Activated naive CD8-positive, alpha-beta T cell treated with anti-CD3 and anti-CD28 coated beads, Interleukin-2, amount 50 U/mL, for 24 hours (primary cell): Measurements from ENCODE around the gene IQCK.
A peak's percentile ranks its signal among the peaks of the same experiment; 100 is the strongest.

ENCODE experiments used
- ATAC-seq: fragments of 150-1000 bp; cut with Tn5 transposase; one replicate; pipeline ENCODE4 v1.10.0; 2021
- DNase-seq: peaks from one replicate; pipeline ENCODE4 v3.0.0; 2021
- H3K27ac Mint-ChIP-seq: one replicate; pipeline ENCODE4 v1.8.0; 2021; ENCODE audit warnings: mild to moderate bottlenecking, mixed read lengths
- H3K27me3 Mint-ChIP-seq: one replicate; pipeline ENCODE4 v1.8.0; 2021; ENCODE audit warnings: mixed read lengths
- H3K36me3 Mint-ChIP-seq: one replicate; pipeline ENCODE4 v1.8.0; 2021; ENCODE audit warnings: low read depth, mixed read lengths
- H3K4me1 Mint-ChIP-seq: one replicate; pipeline ENCODE4 v1.8.0; 2021; ENCODE audit warnings: mixed read lengths
- H3K4me3 Mint-ChIP-seq: one replicate; pipeline ENCODE4 v1.8.0; 2021; ENCODE audit warnings: mild to moderate bottlenecking, moderate library complexity, mixed read lengths
- H3K9me3 Mint-ChIP-seq: one replicate; pipeline ENCODE4 v1.8.0; 2021; ENCODE audit warnings: mixed read lengths

Gene IQCK

DNA sequence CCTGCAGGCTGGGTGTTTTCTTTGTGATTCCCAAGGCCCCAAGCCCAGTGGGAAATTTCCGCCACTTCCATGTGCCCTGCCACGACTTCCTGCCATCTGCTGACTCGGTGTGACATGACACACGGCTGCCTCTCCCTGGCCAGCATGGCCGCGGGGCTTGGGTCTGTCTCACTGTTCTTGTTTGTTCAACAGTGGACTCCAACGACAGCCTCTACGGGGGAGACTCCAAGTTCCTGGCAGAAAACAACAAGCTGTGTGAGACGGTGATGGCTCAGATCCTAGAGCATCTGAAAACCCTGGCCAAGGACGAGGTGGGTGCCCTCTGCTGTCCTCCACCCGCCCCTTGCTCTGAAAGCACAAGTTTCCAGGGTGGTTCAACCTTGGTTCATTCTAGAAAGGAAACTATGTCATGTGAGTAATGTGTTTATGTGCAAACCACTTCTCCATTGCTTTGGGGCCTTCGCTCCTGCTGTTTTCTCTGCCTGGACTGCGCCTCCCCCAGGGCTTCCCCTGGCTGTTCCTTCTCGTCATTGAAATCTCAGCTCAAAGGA lies 26.8 kb upstream of the IQCK start:
- H3K9me3 Mint-ChIP-seq, result no peaks in the 10 kb centered on the region
- ATAC-seq, result no peak
- H3K36me3 Mint-ChIP-seq, result peaks cover 29% of the 10 kb centered on the region
- H3K4me3 Mint-ChIP-seq, result no peak overlapping the region
- no peaks in the 10 kb centered on the region for H3K27me3 Mint-ChIP-seq
- peaks cover 25% of the 10 kb centered on the region for H3K4me1 Mint-ChIP-seq
- no peak overlapping the region for H3K27ac Mint-ChIP-seq
- DNase-seq, result no peak

DNA sequence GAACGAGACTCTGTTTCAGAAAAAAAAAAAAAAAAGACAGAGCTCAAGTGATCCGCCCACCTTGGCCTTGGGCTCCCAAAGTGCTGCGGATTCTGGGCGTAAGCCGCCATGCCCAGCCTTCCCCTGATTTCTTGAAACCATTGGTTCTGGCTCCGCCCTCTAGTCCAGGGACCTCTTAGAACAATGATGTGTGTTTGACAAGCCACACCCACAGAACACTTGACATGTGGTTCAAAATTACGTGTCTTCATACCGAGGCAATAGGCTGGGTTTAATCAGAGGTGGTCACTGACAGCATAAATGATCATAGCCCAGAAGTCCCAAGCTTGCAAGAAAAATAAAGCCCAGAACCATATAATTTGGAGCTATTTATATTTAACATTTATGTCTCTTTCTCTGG lies 23.1 kb upstream of the IQCK start:
- H3K27ac Mint-ChIP-seq, result no peak overlapping the region
- ATAC-seq, result no peak

DNA sequence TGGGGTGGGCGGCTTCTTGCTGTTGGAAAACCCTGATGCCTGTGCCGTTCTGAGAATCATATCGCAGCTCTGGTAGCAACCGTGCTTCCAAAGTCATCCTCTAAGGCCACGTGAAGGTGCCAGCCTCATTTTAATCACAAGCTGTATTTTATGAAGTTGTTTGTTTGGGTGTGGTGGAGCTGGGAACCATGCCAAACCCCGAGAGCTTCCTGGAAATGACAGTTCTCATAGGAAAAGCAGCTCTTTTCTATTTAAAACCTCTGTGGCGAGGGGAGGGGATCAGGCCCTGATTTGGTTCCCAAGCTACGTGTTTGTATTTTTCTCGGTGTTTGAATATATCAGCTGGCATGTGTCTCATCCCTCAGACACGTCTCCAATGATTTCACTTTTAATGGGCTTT lies 21.7 kb upstream of the IQCK start:
- DNase-seq (peak; percentile 23), ATAC-seq (peak; percentile 16)
- Mint-ChIP-seq H3K27ac (no peak overlapping the region), H3K9me3 (no peaks in the 10 kb centered on the region), H3K27me3 (no peaks in the 10 kb centered on the region), H3K36me3 (peaks cover 52% of the 10 kb centered on the region), H3K4me3 (no peak overlapping the region), H3K4me1 (peaks cover 44% of the 10 kb centered on the region)

More for the DNA sequence above, 23.1 kb upstream of the IQCK start:
- Mint-ChIP-seq H3K27me3 (no peaks in the 10 kb centered on the region), H3K9me3 (no peaks in the 10 kb centered on the region), H3K4me3 (no peak overlapping the region), H3K4me1 (peaks cover 47% of the 10 kb centered on the region), H3K36me3 (peaks cover 40% of the 10 kb centered on the region)
- no peak for DNase-seq

DNA sequence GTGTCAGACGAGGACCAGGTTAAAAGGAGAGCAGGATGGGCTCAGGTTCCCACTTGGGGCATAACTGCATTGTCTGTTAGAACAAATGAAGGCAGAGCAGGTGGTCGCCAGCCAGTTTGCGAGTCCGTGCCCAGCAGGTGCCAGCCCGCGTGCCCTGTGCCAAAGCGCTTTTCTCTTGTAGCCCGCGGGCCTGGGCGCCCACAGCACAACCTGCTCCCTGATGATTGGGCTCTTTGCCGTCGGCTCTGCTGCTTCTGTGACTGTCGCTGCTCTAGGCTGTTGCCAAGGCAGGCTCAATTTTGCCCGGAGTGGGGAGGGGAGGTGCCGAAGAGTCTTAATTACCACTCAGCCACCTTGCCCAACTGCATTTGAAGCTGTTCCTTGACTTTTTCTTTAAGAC lies 21.1 kb upstream of the IQCK start:
- peaks cover 40% of the 10 kb centered on the region for H3K4me1 Mint-ChIP-seq
- no peaks in the 10 kb centered on the region for H3K9me3 Mint-ChIP-seq
- no peaks in the 10 kb centered on the region for H3K27me3 Mint-ChIP-seq
- H3K4me3 Mint-ChIP-seq, result no peak overlapping the region
- H3K27ac Mint-ChIP-seq, result no peak overlapping the region
- no peak for DNase-seq
- H3K36me3 Mint-ChIP-seq, result peaks cover 52% of the 10 kb centered on the region
- no peak for ATAC-seq

DNA sequence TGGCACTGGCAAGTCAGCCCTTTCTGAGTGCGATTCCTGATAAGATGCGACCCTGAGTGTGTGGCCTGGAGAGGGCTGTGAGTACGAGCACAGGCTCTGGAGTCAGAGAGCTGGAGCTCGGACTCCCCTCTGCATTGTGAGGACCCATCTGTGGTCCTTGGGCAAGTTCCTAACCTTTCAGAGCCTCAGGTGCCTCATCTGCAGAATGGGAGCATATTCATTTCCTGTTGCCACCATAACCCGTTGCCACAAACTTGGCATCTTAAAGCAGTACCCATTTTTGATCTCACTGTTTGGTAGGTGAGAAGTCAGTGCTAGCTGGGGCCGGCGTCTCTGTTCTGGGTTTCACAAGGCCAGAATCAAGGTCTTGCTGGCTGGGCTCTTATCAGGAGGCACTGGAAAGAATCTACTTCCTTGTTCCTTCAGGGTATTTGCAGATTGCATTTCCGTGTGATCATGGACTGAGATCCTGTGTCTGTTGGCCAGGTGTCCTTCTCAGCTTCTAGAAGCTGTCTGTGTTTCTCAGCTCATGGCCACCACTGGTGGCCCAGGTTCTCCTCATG lies 20.2 kb upstream of the IQCK start:
- Mint-ChIP-seq H3K27me3 (no peaks in the 10 kb centered on the region), H3K9me3 (no peaks in the 10 kb centered on the region), H3K36me3 (peaks cover 59% of the 10 kb centered on the region)

DNA sequence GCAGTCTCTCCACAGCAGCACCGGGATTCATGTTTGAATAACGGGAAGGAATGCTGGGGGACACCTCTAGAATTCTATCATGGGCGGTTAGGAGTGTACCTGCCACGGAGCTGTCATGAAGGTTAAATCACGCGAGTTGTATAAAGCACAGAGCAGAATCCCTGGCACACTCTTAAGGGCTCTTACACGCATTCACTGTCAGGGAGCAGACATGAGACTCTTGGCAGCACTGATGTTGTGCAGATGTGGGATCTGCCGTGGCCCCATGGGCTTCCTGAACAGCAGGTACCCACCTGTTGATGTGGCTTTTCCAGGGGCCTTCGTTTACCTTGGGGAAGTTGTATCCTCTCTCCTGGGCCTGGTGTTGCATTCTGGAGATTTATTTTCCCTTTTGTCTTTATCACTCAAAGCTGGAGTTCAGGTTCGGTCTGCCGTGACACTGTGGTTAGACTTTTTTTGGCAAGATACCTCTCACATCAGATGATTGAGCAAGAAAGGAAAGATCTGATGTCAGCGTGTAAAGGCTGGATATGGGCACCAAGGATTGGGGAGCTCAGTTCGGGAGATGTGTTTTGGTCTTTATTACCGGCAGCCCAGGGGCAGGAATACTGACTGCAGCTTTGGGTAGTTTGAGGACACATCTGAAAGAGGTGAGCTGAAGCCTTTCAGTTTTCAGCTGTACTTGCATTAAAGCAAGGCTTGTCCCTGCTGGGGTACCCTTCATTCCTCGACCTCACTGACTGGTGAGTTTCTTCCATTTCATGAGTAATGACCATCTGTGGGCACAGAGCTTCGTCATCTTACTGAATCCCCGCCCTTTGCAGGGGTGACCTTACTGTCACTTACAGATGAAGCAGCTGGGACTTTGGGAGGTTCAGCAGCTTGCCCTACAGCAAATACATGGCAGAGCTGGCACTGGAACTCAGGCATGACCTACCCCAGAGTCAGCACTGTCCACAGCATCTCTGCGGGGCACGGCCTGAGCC lies 19.3 kb upstream of the IQCK start:
- Mint-ChIP-seq H3K9me3 (no peaks in the 10 kb centered on the region), H3K27ac (no peak overlapping the region), H3K27me3 (no peaks in the 10 kb centered on the region), H3K4me3 (no peak overlapping the region), H3K36me3 (peaks cover 61% of the 10 kb centered on the region), H3K4me1 (peaks cover 40% of the 10 kb centered on the region)
- ATAC-seq (peak; percentile 79), DNase-seq (no peak)

More for the DNA sequence above, 20.2 kb upstream of the IQCK start:
- DNase-seq (no peak), ATAC-seq (no peak)
- H3K4me1 Mint-ChIP-seq, result peaks cover 40% of the 10 kb centered on the region
- H3K27ac Mint-ChIP-seq, result no peak overlapping the region
- H3K4me3 Mint-ChIP-seq, result no peak overlapping the region

DNA sequence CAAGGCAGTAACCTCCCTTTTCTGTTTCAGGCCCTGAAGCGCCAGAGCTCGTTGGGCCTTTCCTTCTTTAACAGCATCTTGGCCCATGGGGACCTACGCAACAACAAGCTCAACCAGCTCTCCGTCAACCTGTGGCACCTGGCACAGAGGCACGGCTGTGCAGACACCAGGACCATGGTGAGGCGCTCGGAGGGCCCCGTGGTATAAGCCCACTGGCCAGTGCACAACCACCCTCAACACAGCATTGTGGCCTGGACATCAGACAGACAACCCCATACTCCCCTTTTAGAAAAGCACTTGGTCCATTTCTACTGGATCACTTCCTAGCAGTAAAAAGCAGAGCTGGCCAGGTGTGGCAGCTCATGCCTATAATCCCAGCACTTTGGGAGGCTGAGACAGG lies 18.6 kb upstream of the IQCK start:
- Mint-ChIP-seq H3K27me3 (no peaks in the 10 kb centered on the region), H3K9me3 (no peaks in the 10 kb centered on the region), H3K36me3 (peaks cover 64% of the 10 kb centered on the region), H3K27ac (no peak overlapping the region), H3K4me3 (no peak overlapping the region), H3K4me1 (peaks cover 40% of the 10 kb centered on the region)
- DNase-seq (no peak), ATAC-seq (no peak)

DNA sequence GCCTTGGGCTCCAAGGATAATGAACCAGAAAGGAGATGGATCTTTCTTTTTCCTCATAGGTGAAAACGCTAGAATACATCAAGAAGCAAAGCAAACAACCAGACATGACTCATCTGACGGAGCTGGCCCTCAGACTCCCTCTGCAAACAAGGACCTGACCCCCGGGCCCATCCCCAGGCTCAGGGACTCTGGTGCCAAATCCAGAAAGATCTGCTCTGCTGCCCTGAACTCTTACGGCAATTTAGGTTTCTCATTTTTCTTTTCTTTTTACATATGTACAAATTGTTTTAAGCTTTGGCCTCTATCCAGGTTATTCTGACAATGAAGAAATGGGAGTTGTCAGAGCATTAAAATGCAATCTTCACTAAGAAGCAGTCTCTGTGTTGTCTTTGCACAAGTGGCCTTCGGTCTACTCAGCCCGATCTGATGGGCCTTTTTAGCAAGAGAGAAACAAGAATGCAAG lies 17.7 kb upstream of the IQCK start:
- Mint-ChIP-seq H3K9me3 (no peaks in the 10 kb centered on the region), H3K27me3 (no peaks in the 10 kb centered on the region), H3K27ac (no peak overlapping the region), H3K4me1 (peaks cover 36% of the 10 kb centered on the region), H3K36me3 (peaks cover 67% of the 10 kb centered on the region), H3K4me3 (no peak overlapping the region)
- ATAC-seq (no peak), DNase-seq (no peak)

DNA sequence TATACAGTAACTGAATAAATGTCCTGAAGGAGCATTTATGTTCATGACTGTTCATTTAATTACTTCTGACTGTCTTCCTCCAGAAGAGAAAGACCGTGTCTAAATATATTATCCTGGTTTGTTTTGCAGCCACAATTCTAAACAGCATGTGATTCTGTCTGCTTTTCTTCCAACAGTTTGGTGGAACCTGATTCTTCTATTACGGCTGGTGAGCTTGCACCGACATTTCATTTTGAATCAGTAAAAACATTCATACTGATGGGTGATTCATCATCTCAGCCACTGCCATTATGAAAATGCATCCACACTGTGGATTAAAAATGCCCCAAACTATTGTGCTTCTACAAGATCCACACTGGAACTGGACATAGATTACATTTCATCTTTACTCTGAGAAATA lies 17.0 kb upstream of the IQCK start:
- Mint-ChIP-seq H3K27ac (peak overlapping the region; percentile 20), H3K27me3 (no peaks in the 10 kb centered on the region), H3K9me3 (no peaks in the 10 kb centered on the region), H3K4me1 (peaks cover 35% of the 10 kb centered on the region), H3K36me3 (peaks cover 74% of the 10 kb centered on the region), H3K4me3 (no peak overlapping the region)
- DNase-seq (no peak), ATAC-seq (no peak)

DNA sequence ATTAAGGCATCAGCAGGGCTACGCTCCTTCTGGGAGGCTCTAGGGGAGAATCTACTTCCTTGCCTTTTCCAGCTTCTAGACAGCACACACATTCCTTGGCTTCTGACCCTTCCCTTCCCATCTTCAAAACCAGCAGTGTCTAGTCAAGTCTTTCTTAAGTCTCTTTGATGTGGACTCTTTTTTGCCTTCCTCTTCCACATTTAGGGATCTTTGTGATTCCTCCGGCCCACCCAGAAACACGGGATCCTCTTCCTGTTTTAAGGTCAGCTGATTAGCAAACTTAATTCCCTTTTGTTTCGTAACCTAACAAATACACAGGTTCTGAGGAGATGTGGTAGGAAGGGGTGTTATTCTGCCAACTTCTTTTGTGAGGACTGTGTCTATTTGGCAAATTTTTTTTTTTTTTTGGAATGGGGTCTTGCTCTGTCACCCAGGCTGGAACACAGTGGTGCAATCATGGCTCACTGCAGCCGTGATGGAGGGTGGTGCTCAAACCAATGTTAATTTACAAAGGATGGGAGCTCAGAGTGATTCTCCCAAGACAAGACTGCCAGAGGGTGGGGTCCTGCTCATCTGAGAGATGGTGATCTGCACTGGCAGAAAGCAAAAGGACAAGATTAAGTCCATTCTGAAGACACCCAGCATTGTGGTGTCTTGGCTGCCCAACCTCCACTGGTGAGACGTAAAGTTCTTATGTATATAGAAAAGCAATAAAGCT lies 14.7 kb upstream of the IQCK start:
- Mint-ChIP-seq H3K4me3 (no peak overlapping the region), H3K4me1 (peaks cover 16% of the 10 kb centered on the region), H3K27ac (no peak overlapping the region), H3K27me3 (no peaks in the 10 kb centered on the region), H3K9me3 (no peaks in the 10 kb centered on the region), H3K36me3 (peaks cover 69% of the 10 kb centered on the region)
- ATAC-seq (no peak), DNase-seq (no peak)

DNA sequence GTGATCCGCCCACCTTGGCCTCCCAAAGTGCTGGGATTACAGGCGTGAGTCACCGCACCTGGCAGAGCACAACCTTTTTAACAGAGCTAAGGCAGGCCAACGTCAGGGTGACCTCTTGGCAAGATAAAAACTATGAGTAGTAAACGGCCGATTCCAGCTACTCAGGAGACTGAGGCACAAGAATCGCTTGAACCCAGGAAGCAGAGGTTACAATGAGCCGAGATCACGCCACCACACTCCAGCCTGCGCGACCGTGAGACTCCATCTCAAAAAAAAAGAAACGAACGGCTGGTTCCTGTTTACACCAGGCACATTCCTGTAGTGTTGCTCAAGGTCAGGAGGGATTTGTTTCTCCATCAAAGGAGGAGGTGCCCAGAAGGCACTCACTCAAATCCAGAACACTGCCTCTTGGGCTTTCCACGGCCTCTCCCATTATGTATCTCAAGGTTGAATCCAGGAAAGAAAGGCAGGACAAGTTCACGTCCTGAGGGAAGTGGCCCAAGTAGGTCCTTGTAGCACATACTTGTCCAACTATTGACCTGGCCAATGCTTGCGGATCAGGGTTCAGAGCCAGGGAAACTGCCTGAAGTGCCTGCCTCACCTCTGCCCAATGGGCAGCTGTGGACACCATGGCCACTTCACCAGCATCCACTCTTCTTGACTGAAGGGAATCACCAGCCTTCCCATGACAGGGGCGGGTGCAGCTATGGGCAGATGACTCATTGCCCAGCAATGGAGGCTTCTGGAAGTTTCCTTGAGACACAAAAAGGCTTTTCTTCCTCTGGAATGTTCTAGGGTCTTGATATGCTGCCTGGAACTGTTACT lies 13.5 kb upstream of the IQCK start:
- peaks cover 4% of the 10 kb centered on the region for H3K4me1 Mint-ChIP-seq
- H3K4me3 Mint-ChIP-seq, result no peak overlapping the region
- peaks cover 66% of the 10 kb centered on the region for H3K36me3 Mint-ChIP-seq
- no peak for DNase-seq
- H3K9me3 Mint-ChIP-seq, result no peaks in the 10 kb centered on the region
- H3K27me3 Mint-ChIP-seq, result no peaks in the 10 kb centered on the region
- ATAC-seq, result no peak
- peak overlapping the region; percentile 46 for H3K27ac Mint-ChIP-seq

DNA sequence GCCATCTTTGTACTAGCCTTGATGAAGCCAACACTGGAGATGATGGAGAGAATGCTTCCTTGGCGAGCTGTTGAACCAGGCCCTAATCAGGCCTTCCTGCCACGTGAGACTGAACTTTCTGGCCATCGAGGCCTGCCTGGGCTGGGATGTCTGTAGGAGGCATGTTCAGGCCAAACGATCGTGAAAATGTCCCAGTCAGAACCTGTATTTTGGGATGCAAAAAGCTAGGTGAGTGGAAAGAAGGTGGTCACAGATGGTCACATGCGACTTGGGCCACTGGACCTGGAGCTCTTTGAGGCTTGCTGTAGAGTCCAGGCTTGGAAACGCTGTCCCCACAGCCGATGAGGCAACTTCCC lies 12.9 kb upstream of the IQCK start:
- Mint-ChIP-seq H3K4me3 (no peak overlapping the region), H3K36me3 (peaks cover 62% of the 10 kb centered on the region), H3K4me1 (peaks cover 3% of the 10 kb centered on the region), H3K27ac (peak overlapping the region; percentile 46), H3K27me3 (no peaks in the 10 kb centered on the region), H3K9me3 (no peaks in the 10 kb centered on the region)
- ATAC-seq (no peak), DNase-seq (no peak)

DNA sequence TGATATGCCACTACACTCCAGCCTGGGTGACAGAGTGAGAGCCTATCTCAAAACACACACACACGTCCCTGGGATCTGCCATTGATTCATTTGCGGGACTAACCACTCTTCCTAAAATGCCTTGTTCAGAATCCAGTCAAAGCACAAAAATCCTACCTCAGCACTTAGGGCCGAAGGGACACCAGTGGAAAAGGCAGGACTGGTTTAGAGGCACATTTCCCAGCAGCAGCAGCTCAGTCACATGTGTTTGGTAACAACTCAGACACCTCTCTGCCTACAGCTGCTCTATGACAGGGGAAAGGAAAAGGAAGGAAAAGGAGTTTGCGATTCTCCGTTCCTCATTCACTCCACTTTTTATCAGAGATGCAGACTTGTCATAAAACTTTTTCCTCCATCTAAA lies 12.2 kb upstream of the IQCK start:
- DNase-seq, result no peak
- Mint-ChIP-seq H3K27ac (no peak overlapping the region), H3K4me3 (no peak overlapping the region), H3K4me1 (peaks cover 3% of the 10 kb centered on the region), H3K36me3 (peaks cover 55% of the 10 kb centered on the region), H3K9me3 (no peaks in the 10 kb centered on the region), H3K27me3 (no peaks in the 10 kb centered on the region)
- no peak for ATAC-seq

DNA sequence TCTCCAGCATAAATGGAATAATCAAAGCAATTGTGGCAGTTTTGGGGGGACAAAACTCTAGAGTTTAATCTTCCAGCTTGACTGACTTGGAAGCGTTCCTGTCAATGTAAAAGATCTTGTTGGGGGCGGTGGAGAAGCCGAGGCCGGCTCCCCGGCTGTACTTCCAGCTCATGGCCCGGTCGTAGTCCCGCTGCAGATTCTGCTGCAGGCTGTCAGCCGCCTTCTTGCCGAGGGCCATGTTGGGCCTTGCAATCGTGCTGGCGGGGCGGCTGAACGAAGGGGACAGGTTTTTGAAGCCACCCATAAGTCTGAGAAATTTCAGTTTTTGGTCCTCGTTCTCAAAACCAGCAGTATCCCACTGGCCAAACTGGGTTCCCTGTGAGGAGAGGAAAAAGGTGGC lies 11.2 kb upstream of the IQCK start:
- Mint-ChIP-seq H3K4me3 (no peak overlapping the region), H3K4me1 (no peaks in the 10 kb centered on the region), H3K36me3 (peaks cover 53% of the 10 kb centered on the region), H3K9me3 (no peaks in the 10 kb centered on the region), H3K27me3 (no peaks in the 10 kb centered on the region), H3K27ac (no peak overlapping the region)
- ATAC-seq, result no peak
- no peak for DNase-seq
